ENCODE measurements around the gene NDUFA6.

NDUFA6 gene

DNA sequence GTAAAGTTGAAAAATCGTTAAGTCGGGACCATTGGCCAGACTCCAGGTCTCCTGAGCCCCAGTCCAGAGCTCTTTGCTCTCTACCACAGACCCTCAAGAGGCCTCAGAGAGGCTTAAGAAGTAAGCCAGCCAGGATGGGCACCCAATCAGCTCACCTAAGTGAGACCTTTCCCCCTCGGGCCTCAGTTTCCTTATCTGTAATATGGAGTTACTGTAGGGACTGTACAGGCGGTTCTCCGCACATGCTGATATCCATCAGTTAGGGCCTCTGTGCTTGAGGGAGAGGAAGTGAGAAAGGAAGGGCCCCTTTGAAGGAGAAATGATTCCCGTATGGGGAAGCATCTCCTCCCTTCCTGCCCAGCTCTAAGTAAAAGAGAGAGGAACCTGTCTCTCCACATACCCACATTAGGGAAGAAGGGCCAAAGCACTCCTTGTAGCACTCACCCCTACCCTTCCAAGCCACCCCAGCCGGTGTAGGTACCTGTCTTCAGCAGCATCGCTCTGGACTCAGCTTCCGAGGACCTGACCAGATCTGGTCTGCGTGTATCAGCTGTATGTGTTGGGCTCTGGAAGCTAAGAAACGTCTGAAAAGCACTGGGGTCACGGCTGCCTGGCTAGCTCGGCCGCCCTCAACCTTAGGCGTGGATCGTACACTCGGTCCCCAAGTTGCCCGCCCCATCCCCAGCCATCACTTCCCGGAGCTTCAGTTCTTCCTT lies 20.6 kb downstream of the NDUFA6 start:
- DNase-seq, result no peak

GRCh38 chr22:42068291-42068690 lies 22.3 kb downstream of the NDUFA6 start:
- peak; percentile 31 for DNase-seq

- no peak for DNase-seq
These were observed 22.8 kb downstream of the NDUFA6 start for GRCh38 chr22:42067671-42068251.

DNA sequence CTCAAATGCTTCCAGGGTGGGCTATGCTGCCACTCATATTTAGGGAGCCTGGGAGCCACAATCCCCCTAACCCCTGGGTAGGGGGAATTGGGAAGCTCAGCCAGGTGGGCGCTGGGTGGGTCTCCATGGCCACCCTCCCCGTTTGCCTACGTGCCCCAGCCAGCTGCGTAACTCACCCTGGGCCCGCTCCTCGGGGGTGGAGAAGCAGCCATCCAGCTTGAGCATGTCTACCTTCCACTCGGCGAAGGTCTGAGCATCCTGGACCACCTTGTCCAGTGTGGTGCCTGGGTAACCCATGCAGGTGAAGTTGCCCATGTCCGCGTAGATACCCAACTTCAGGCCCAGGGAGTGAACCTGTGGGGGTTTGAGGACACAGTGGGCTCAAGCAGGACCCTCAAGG lies 23.6 kb downstream of the NDUFA6 start:
- DNase-seq, result no peak

DNA sequence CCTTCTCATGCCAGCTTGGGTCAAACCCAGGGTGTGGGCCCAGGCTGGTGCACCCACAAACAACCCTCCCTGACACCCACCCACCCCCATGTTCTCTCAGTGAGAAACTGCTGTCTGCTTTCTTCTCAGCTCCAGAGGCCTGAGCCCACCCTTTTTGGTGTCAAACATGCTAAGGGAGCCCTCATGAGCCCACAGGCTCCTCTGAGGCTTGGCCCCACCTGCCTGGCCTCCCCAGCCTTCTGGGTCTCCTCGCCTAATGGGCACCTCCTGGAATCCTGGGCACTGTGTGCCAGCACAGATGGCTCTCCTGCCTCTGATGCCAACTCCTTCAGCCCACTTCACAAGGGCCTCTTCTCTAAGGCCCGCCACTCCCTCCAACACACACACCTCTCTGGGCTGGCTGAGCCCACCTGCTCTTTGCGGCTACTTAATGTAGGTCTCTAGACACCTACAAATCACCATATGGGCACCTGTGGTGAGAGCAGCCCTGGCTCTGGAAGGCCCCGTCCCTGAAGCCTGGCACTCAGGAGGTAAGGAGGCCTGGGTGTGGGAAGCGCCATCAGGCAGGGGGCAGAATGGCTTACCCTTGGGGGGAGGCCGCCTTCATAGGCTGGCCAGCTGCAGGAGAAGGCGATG lies 24.3 kb downstream of the NDUFA6 start:
- no peak for DNase-seq

DNA sequence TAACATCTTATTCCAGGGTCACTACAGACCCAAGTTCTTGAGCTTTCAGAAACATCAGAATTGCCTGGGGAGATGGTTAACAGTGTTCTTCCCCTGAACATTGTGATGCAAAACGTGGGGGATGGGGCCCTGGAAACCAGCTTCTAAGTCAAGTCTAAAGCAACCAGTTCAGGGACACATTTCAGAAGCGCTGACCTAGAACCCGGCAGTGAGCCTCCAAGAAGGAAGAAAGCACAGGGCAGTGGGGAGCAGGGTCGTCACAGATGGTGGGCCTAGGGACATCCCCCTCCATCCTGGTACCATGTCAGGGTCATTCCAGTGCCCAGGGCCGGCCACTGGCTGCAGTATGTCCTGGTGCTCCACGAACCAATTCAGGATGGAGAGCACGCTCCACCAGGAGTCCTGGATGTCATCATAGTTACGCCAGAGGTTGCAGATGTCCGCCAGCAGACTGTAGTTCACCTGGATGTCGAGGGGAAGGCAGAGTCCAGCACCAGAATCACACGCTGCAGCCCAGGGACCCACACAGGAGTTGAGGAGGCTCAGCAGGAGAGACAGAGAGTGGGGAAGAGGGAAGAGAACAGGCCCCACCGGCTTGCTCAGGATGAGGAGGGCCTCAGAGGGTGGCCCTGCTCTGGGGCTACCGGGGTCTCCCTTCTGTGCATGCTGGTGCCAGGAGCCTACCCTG lies 25.0 kb downstream of the NDUFA6 start:
- DNase-seq, result no peak

DNA sequence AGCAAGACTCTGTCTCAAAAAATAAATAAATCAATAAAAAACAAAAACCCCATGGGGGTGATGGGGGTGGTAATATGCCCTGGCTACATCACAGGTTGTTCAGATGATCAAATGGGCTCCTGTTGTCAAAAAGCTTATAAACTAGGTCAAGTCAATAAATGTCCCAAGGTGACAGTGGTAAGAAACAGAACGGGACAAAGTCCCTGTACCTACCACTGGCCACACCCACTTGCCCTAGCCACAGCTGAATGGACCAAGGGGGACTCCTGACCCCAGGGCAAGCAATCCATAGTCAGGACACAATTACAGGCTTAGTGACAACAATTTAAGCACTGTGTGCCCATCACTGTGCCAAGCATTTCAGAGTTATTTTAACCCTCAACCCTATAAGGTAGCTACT lies 25.9 kb downstream of the NDUFA6 start:
- no peak for DNase-seq

- no peak for DNase-seq
These were observed 27.9 kb downstream of the NDUFA6 start for GRCh38 chr22:42062506-42063170.

GRCh38 chr22:42061041-42061440 lies 29.5 kb downstream of the NDUFA6 start:
- DNase-seq, result no peak

- DNase-seq, result no peak
These were observed 30.1 kb downstream of the NDUFA6 start for GRCh38 chr22:42060489-42060888.

GRCh38 chr22:42056757-42057511 lies 33.6 kb downstream of the NDUFA6 start:
- DNase-seq, result no peak

GRCh38 chr22:42052765-42053164 lies 37.8 kb downstream of the NDUFA6 start:
- no peak for DNase-seq

GRCh38 chr22:42050641-42051180 lies 39.9 kb downstream of the NDUFA6 start:
- DNase-seq, result no peak

GRCh38 chr22:42041784-42042183 lies 48.8 kb downstream of the NDUFA6 start:
- no peak for DNase-seq

DNA sequence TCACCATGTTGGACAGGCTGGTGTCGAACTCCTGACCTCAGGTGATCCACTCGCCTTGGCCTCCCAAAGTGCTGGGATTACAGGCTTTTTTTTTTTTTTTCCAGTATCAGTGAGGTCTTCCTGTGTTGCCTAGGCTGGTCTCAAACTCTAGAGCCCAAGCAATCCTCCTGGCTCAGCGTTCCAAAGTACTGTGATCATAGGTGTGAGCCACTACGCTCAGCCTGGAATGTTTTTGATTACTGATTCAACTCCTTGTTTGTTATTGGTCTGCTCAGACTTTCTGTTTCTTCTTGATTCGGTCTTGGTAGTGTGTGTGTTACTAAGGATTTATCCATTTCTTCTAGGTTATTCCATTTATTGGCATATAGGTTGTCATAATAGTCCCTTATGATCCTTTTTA lies 51.3 kb downstream of the NDUFA6 start:
- DNase-seq, result no peak

All from right forelimb (tissue), 1 donor.